Measurements from ENCODE around the gene GLIPR1.
"Not testable (repeated sequence)": the region's sequence is repeated elsewhere in the genome, so short reads cannot be mapped to it uniquely, and the experiment has no call there.

Gene GLIPR1

GRCh38 chr12:75480469-75480949, at the start of gene GLIPR1:
Gene GLIPR1 (plus strand): TSS chr12:75480755. CDS start chr12:75480881, 126 bp downstream.
- TF ChIP-seq CTCF (conservative IDR thresholded peaks at IDR 0.05): no peak
- peak within 1 kb of the TSS; percentile 19; the same call in 1 of the 2 replicates for H3K27ac ChIP-seq

- H3K27ac ChIP-seq: no peak overlapping the region
- no peak for TF ChIP-seq CTCF (conservative IDR thresholded peaks at IDR 0.05)
These were observed 47.6 kb upstream of the GLIPR1 start for GRCh38 chr12:75432924-75433323.

- H3K27ac ChIP-seq: no peak overlapping the region
- TF ChIP-seq CTCF (conservative IDR thresholded peaks at IDR 0.05): no peak
These were observed 43.0 kb upstream of the GLIPR1 start for GRCh38 chr12:75437564-75437963.

GRCh38 chr12:75438059-75438754, 42.3 kb upstream of the GLIPR1 start:
- H3K27ac ChIP-seq: no peak overlapping the region
- no peak for TF ChIP-seq CTCF (conservative IDR thresholded peaks at IDR 0.05)

GRCh38 chr12:75439048-75439447, 41.5 kb upstream of the GLIPR1 start:
- TF ChIP-seq CTCF (conservative IDR thresholded peaks at IDR 0.05): no peak
- no peak overlapping the region for H3K27ac ChIP-seq

- H3K27ac ChIP-seq: no peak overlapping the region
- TF ChIP-seq CTCF (conservative IDR thresholded peaks at IDR 0.05): no peak
These were observed 40.6 kb upstream of the GLIPR1 start for GRCh38 chr12:75439930-75440329.

- not testable (repeated sequence) for H3K27ac ChIP-seq
These were observed 38.7 kb upstream of the GLIPR1 start for GRCh38 chr12:75441687-75442449.

GRCh38 chr12:75442454-75442853, 38.1 kb upstream of the GLIPR1 start:
- H3K27ac ChIP-seq: not testable (repeated sequence)
